Duodenal mucosa (tissue), 2 donors: ENCODE results near the gene NR1H3.
"Not testable (repeated sequence)": the region's sequence is repeated elsewhere in the genome, so short reads cannot be mapped to it uniquely, and the experiment has no call there.

ENCODE experiments used
- H3K27ac ChIP-seq: one replicate; pipeline ENCODE4 v1.7.0; 2013; ENCODE audit warnings: low read depth, low read length
- H3K27me3 ChIP-seq, 2 donors: one replicate each; pipeline ENCODE4 v1.7.0; 2013; ENCODE audit warnings: low read length in 2 of 2, control low read depth in 1 of 2; ENCODE audit not compliant: insufficient read depth in 2 of 2, control insufficient read depth in 1 of 2
- H3K36me3 ChIP-seq, 2 donors: one replicate each; pipeline ENCODE4 v1.7.0; 2013; ENCODE audit warnings: low read length in 2 of 2, control low read depth in 1 of 2; ENCODE audit not compliant: insufficient read depth in 2 of 2, control insufficient read depth in 1 of 2
- H3K4me1 ChIP-seq, 2 donors: one replicate each; pipeline ENCODE4 v1.7.0; 2013; ENCODE audit warnings: low read length in 2 of 2, control low read depth in 1 of 2; ENCODE audit not compliant: insufficient read depth in 2 of 2, control insufficient read depth in 1 of 2
- H3K4me3 ChIP-seq, 2 donors: one replicate each; pipeline ENCODE4 v1.7.0; 2013; ENCODE audit warnings: low read length in 2 of 2, low read depth in 1 of 2
- H3K9ac ChIP-seq, 2 donors: one replicate each; pipeline ENCODE4 v1.7.0; 2013; ENCODE audit warnings: low read length in 2 of 2, low read depth in 1 of 2
- H3K9me3 ChIP-seq, 2 donors: one replicate each; pipeline ENCODE4 v1.7.0; 2013; ENCODE audit warnings: low read length in 2 of 2, control low read depth in 1 of 2; ENCODE audit not compliant: control insufficient read depth in 1 of 2

Gene NR1H3

DNA sequence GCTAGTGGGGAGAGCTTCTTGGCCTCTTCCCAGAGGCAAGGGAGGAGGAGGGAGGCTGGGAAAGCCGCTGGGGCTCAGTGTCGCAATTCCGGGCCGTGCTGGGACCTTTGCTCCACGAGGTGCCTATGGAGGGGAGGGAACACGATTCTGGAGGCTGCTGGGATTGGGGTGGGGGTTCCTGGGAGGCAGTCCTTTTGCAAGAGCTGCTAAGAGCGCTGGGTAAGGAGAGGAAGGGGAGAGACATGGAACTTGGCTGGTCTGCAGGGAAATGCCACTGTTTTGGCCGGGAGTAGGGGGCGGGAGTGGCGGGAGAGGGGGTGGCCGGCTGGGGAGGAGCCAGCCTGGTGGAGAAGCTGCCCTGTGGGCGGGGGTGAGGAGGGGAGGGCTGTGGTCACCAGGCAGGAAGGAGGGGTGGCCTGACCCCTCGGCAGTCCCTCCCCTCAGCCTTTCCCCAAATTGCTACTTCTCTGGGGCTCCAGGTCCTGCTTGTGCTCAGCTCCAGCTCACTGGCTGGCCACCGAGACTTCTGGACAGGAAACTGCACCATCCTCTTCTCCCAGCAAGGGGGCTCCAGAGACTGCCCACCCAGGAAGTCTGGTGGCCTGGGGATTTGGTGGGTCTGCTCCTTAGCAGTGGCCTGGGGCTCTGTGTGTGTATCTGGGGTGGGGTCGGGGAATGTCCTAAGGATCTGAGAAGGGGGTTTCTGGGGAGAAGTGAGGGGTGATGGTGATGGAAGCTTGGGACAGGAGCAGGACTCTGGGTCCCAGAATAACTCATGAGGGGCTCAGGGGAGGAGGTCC, at the start of gene NR1H3:
NR1H3 (plus strand) TSS at position 480 of the 800 bp plus-strand sequence. CDS start 1,221 bp downstream, outside the sequence.
- peak within 1 kb of the TSS; percentile 66 to 77 for H3K4me3 ChIP-seq
- H3K36me3 ChIP-seq: peaks cover 0 to 10% of the 10 kb centered on the region in 2 donors
- peak within 1 kb of the TSS; percentile 31 to 74 for H3K9ac ChIP-seq
- H3K27me3 ChIP-seq: no peaks in the 10 kb centered on the region
- H3K9me3 ChIP-seq: no peaks in the 10 kb centered on the region
- H3K27ac ChIP-seq: peak within 1 kb of the TSS; percentile 24
- H3K4me1 ChIP-seq: peaks cover 49 to 51% of the 10 kb centered on the region in 2 donors

DNA sequence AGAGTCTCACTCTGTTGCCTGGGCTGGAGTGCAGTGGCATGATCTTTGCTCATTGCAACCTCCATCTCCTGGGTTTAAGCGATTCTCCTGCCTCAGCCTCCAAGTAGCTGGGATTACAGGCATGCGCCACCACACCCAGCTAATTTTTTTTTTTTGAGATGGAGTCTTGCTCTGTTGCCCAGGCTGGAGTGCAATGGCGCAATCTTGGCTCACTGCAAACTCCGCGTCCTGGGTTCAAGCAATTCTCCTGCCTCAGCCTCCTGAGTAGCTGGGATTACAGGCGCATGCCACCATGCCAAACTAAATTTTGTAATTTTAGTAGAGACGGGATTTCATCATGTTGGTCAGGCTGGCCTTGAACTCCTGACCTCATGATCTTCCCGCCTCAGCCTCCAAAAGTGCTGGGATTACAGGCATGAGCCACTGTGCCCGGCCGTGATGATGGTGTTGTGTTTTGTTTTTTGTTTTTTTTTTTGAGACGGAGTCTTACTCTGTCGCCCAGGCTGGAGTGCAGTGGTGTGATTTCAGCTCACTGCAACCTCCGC, 49.7 kb upstream of the NR1H3 start:
- H3K4me1 ChIP-seq, H3K27me3 ChIP-seq, H3K4me3 ChIP-seq, H3K9ac ChIP-seq, H3K36me3 ChIP-seq, H3K9me3 ChIP-seq, H3K27ac ChIP-seq: not testable (repeated sequence)

DNA sequence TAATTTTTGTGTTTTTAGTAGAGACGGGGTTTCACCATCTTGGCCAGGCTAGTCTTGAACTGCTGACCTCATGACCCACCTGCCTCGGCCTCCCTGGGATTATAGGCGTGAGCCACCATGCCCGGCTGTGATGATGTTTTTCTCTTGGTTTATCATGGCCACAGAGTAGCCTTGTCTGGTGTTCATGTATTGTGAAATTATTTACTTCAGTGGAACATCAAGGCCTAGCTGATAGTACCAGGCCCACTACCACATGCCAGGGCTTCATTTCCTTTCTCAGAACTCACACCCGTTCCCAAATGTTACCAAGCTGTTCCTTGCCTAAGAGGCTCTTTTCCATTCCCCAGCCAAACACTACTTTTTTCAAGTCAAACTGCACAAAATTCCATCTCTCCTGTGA, 49.2 kb upstream of the NR1H3 start:
- Histone ChIP-seq H3K4me1 (no peaks in the 10 kb centered on the region), H3K27me3 (no peaks in the 10 kb centered on the region), H3K36me3 (no peaks in the 10 kb centered on the region), H3K9ac (no peak overlapping the region), H3K9me3 (no peaks in the 10 kb centered on the region), H3K27ac (no peak overlapping the region), H3K4me3 (no peak overlapping the region)

DNA sequence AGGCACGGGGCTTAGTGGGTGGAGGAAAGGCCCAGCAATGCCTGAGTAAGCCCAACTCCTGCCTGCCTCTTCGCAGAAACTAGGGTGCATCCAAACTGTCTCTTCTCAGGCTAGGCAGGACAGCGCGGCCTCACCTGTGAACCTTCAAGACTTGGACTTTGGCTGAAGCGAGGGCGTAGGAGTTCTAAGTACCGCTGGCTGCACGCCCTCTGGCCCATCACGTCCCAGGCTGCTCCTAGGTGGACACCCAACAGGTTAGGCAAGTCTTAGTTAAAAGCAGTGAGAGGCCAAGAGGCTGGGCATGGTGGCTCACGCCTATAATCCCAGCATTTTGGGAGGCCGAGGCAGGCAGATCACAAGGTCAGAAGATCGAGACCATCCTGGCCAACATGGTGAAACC, 44.9 kb upstream of the NR1H3 start:
- Histone ChIP-seq H3K9me3 (no peaks in the 10 kb centered on the region), H3K9ac (no peak overlapping the region), H3K27me3 (no peaks in the 10 kb centered on the region), H3K27ac (no peak overlapping the region), H3K4me1 (peaks cover 17 to 19% of the 10 kb centered on the region in 2 donors), H3K4me3 (no peak overlapping the region), H3K36me3 (peaks cover 0 to under 1% of the 10 kb centered on the region in 2 donors)

DNA sequence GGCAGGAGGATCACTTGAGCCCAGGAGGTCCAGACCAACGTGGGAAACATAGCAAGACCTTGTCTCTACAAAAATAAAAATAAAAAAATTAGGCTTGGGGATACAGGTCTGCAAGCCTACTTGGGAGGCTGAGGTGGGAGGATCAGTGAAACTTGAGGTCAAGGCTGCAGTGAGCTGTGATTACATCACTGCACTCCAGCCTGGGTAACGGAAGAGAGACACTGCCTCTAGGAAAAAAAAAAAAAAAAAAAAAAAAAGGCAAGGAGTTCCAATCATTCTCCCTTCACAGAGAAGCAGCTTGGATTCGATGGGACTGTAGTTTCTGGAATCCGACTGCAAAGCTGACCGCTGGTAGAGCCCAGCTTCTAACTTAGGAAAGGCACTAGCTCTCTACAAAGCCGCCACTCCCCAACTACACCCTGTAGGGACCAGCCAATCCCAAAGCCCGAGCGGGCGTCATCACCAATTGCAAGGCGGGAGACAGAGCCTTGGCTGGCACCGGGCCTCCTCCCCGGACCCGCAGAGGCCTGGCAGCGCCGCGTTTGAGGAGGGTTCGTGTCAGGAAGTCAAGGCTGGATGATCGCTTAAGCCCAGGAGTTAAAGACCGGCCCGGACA, 43.7 kb upstream of the NR1H3 start:
- H3K36me3 ChIP-seq: peaks cover 0 to 4% of the 10 kb centered on the region in 2 donors
- H3K27me3 ChIP-seq: no peaks in the 10 kb centered on the region
- peak overlapping the region; percentile 85 to 90 for H3K4me3 ChIP-seq
- peak overlapping the region; percentile 90 for H3K27ac ChIP-seq
- H3K4me1 ChIP-seq: peaks cover 17 to 19% of the 10 kb centered on the region in 2 donors
- peak overlapping the region; percentile 69 to 76 for H3K9ac ChIP-seq
- no peaks in the 10 kb centered on the region for H3K9me3 ChIP-seq

DNA sequence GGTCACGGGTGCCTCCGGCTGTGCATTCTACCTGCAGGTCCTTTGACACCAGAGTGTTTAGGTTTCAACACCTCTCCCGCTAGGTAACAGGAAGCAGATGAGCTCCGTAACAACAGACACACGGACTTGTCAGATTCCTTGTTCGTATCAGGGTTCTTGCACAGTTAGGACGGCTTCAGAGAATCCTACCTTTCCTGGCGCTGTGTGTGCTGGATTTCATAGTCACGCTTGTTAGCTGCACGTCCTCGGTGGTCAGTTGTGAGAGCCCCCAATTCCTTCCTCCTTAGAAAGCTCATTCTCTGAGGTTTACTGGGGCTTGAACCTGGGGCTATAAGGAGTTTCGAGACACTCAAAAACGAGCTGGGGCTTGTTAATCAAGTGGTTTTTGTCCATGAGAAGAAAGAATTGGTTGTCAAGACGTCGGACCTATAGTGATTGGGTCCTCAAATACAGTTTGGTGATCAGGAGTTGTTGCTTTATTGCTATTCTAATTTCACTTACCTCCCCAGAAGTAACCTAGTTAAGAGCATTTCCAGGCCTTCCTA, 42.4 kb upstream of the NR1H3 start:
- H3K4me1 ChIP-seq: peaks cover 17 to 19% of the 10 kb centered on the region in 2 donors
- H3K9me3 ChIP-seq: no peaks in the 10 kb centered on the region
- peak overlapping the region; percentile 87 for H3K27ac ChIP-seq
- H3K9ac ChIP-seq: peak overlapping the region; percentile 87 to 90
- peak overlapping the region; percentile 85 to 90 for H3K4me3 ChIP-seq
- no peaks in the 10 kb centered on the region for H3K27me3 ChIP-seq
- peaks cover 4 to 7% of the 10 kb centered on the region in 2 donors for H3K36me3 ChIP-seq

DNA sequence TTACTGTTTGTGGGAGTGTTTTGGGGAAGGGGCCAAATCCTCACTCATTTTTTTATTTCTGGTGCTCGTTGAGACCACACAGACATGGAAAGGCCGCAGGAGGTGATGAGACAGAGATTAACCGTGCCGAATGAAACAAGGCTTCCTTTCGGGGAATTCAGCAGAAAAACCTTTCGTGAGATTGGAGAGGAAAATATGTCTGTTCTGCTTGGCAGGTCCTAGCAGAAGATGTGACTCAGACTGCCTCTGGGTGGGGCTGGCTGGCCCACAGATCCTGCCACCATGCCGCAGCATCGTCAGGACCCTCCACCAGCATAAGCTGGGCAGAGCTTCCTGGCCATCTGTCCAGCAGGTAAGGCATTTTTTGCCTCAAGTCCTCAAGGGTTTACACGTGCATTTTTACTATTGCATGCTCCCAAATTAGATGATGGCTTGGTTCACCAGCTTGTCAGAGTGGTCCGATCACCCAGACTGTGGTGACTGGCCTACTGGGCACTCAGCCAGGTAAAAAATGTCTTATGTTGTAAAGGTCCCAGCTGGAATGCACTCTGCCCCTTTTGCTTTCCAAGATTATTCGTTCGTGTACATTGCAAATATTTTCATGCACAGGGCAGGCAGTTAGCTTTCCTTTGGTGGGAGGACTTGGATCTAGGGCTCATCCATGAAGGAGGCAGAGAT, 41.5 kb upstream of the NR1H3 start:
- H3K36me3 ChIP-seq: peaks cover 6 to 9% of the 10 kb centered on the region in 2 donors
- H3K4me1 ChIP-seq: peaks cover 17 to 19% of the 10 kb centered on the region in 2 donors
- H3K27me3 ChIP-seq: no peaks in the 10 kb centered on the region
- H3K9me3 ChIP-seq: no peaks in the 10 kb centered on the region
- H3K4me3 ChIP-seq: peak overlapping the region; percentile 85 to 90
- peak overlapping the region; percentile 1 for H3K27ac ChIP-seq
- H3K9ac ChIP-seq: peak overlapping the region; percentile 87 to 90

DNA sequence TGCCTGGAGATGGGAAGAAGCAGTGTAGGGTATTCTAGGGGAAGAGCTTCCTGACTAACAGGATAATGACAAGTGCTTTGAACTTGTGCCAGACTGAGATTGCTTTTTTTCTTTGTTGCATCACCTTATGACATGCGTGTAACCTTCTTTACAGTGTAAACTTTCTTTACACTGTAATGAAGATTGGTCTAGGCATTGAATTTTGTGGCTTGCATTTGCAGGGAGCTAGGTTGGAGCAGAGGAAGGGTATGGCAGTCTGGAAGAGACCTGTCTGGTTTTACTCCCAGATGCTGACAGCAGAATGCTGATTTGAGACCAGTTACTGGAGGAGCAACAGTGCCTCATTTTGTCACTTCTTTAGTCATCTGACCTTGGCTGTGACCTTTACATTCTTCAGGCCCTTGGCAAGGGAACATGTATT, 37.4 kb upstream of the NR1H3 start:
- no peaks in the 10 kb centered on the region for H3K27me3 ChIP-seq
- H3K27ac ChIP-seq: no peak overlapping the region
- H3K4me1 ChIP-seq: peaks cover 14 to 16% of the 10 kb centered on the region in 2 donors
- no peaks in the 10 kb centered on the region for H3K9me3 ChIP-seq
- peaks cover 11 to 13% of the 10 kb centered on the region in 2 donors for H3K36me3 ChIP-seq
- H3K9ac ChIP-seq: no peak overlapping the region
- no peak overlapping the region for H3K4me3 ChIP-seq

DNA sequence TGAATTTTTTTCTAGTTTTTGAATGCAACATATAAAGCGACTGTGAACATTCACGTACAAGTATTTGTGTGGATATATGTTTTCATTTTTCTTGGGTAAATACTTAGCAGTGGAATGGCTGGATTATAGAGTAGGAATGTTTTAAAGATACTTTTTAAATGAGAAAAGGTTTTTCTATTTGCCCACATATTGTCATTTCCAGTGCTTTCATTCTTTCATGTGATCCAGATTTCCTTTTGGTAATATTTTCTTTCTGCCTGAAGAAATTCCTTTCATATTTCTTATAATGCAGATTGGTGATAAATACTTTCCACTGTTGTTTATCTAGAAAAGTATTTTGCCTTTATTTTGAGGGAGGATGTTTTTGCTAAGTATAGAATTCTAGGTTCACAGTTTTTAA, 35.1 kb upstream of the NR1H3 start:
- no peak overlapping the region for H3K27ac ChIP-seq

More for the DNA sequence above, 35.1 kb upstream of the NR1H3 start:
- no peaks in the 10 kb centered on the region for H3K9me3 ChIP-seq
- peaks cover 13 to 22% of the 10 kb centered on the region in 2 donors for H3K36me3 ChIP-seq
- no peak overlapping the region for H3K9ac ChIP-seq
- H3K4me3 ChIP-seq: no peak overlapping the region
- H3K4me1 ChIP-seq: peaks cover 0 to 4% of the 10 kb centered on the region in 2 donors
- H3K27me3 ChIP-seq: no peaks in the 10 kb centered on the region
